Retinal pigment epithelial cell (primary cell): Measurements from ENCODE around the gene CFAP70.
A peak's percentile ranks its signal among the peaks of the same experiment; 100 is the strongest.
"Not testable (repeated sequence)": the region's sequence is repeated elsewhere in the genome, so short reads cannot be mapped to it uniquely, and the experiment has no call there.

ENCODE experiments used
- DNase-seq: peaks from one replicate; pipeline ENCODE4 v3.0.0-alpha.2; 2010; ENCODE audit warnings: low read depth
- H3K4me3 ChIP-seq: 2 replicates; pipeline ENCODE4 v1.5.1; 2011; ENCODE audit warnings: mild to moderate bottlenecking, low read length, control low read depth, moderate library complexity
- CTCF ChIP-seq: conservative IDR thresholded peaks from 2 replicates; pipeline ENCODE4 v1.5.1; 2011; ENCODE audit warnings: low read depth, low read length, control low read depth, inconsistent platforms

The CFAP70 gene

GRCh38 chr10:73264423-73264822 is 94.2 kb downstream of the CFAP70 start:
- TF ChIP-seq CTCF: no peak
- no peak for DNase-seq
- H3K4me3 ChIP-seq: no peak overlapping the region

- no peak overlapping the region for H3K4me3 ChIP-seq
- DNase-seq: no peak
- TF ChIP-seq CTCF: peak; percentile 57
Measured at GRCh38 chr10:73263693-73264347, 94.8 kb downstream of the CFAP70 start.

GRCh38 chr10:73262880-73263555 is 95.6 kb downstream of the CFAP70 start:
- H3K4me3 ChIP-seq: no peak overlapping the region
- DNase-seq: no peak
- TF ChIP-seq CTCF: no peak

- no peak overlapping the region for H3K4me3 ChIP-seq
- no peak for TF ChIP-seq CTCF
- no peak for DNase-seq
Measured at GRCh38 chr10:73262105-73262730, 96.4 kb downstream of the CFAP70 start.

- TF ChIP-seq CTCF: no peak
- no peak for DNase-seq
- no peak overlapping the region for H3K4me3 ChIP-seq
Measured at GRCh38 chr10:73261362-73261995, 97.2 kb downstream of the CFAP70 start.

- H3K4me3 ChIP-seq, DNase-seq: not testable (repeated sequence)
Measured at GRCh38 chr10:73258612-73259011, 100.1 kb downstream of the CFAP70 start.

GRCh38 chr10:73253225-73253555 is 105.5 kb downstream of the CFAP70 start:
- DNase-seq: no peak
- peak overlapping the region; percentile 99 for H3K4me3 ChIP-seq
- TF ChIP-seq CTCF: no peak
